Measurements from ENCODE around the gene NPHS1. TPM values are rescaled to one million over a fixed set of nuclear protein-coding genes. Genes with fewer than 3 reads are reported as not detected.

Gene NPHS1
- total RNA-seq, 1 donor = not detected

GRCh38 chr19:35859414-35859813 lies 7.1 kb upstream of the NPHS1 start:
- DNase-seq (ENCODE audit: low read depth) = no peak
- TF ChIP-seq CTCF (IDR thresholded peaks at IDR 0.05; ENCODE audit: insufficient read depth, low read length) = no peak

GRCh38 chr19:35858311-35858710 lies 6.0 kb upstream of the NPHS1 start:
- DNase-seq (ENCODE audit: low read depth) = no peak

More at GRCh38 chr19:35859414-35859813, 7.1 kb upstream of the NPHS1 start:
- no peak overlapping the region for H3K4me3 ChIP-seq (ENCODE audit: low read depth, low read length)

GRCh38 chr19:35856546-35857149 lies 4.3 kb upstream of the NPHS1 start, which contains the start of gene KIRREL2:
Gene KIRREL2 (plus strand): TSS chr19:35856911. CDS start chr19:35857120, 209 bp downstream.
- TF ChIP-seq CTCF (IDR thresholded peaks at IDR 0.05; ENCODE audit: insufficient read depth, low read length) = no peak
- peak within 1 kb of the TSS; percentile 50 for H3K4me3 ChIP-seq (ENCODE audit: low read depth, low read length)
- no peak for DNase-seq (ENCODE audit: low read depth)

More at GRCh38 chr19:35858311-35858710, 6.0 kb upstream of the NPHS1 start:
- no peak overlapping the region for H3K4me3 ChIP-seq (ENCODE audit: low read depth, low read length)
- no peak for TF ChIP-seq CTCF (IDR thresholded peaks at IDR 0.05; ENCODE audit: insufficient read depth, low read length)

- no peak overlapping the region for H3K4me3 ChIP-seq (ENCODE audit: low read depth, low read length)
- DNase-seq (ENCODE audit: low read depth) = no peak
- no peak for TF ChIP-seq CTCF (IDR thresholded peaks at IDR 0.05; ENCODE audit: insufficient read depth, low read length)
These were observed 893 bp upstream of the NPHS1 start for GRCh38 chr19:35853038-35853756.

- H3K4me3 ChIP-seq (ENCODE audit: low read depth, low read length) = no peak overlapping the region
- no peak for TF ChIP-seq CTCF (IDR thresholded peaks at IDR 0.05; ENCODE audit: insufficient read depth, low read length)
- no peak for DNase-seq (ENCODE audit: low read depth)
These were observed 883 bp downstream of the NPHS1 start for GRCh38 chr19:35851213-35852028.

DNA sequence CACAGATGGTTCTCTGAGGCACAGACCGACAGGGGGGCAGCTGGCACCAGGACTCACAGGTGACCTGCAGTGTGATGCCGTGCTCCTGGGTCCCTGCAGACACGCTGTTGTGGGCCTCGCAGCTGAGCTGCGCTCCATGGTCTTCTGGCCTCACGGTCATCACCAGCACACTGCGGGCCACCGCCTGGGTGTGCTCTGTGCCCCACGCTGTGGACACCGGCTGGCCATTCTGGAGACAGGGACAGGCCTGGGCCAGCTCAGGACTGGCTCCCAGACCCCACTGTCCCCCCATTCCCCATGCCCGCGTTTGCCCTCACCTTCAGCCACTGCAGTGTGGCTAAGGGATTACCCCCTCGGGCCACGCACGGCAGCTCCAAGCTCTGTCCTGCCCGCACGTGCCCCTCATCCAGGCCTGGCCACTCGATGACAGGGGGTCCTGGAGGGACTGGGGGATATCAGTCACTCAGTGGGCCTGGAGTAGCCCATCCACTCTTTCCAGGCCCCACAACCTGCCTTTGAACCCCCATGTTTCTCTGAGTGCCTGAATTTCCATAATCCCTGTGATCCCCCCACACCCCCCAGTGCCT lies 3.3 kb downstream of the NPHS1 start:
- no peak for DNase-seq (ENCODE audit: low read depth)
- TF ChIP-seq CTCF (IDR thresholded peaks at IDR 0.05; ENCODE audit: insufficient read depth, low read length) = no peak
- no peak overlapping the region for H3K4me3 ChIP-seq (ENCODE audit: low read depth, low read length)
